ENCODE results near the gene UBE2V1. TPM values are rescaled to one million over a fixed set of nuclear protein-coding genes. Genes with fewer than 3 reads are reported as not detected.

Gene UBE2V1
- polyA plus RNA-seq, 2 of the 4 experiments (the other 2 are of a cell fraction): 129 to 141 TPM

GRCh38 chr20:50121858-50122271, 8.9 kb upstream of the UBE2V1 start:
- no peak for FAIRE-seq
- CTCF ChIA-PET: interaction anchor here (0.6 to 31.2 kb wide), 14 partner anchors 10 to 859 kb away, joined by 3 to 1085 read pairs (median 12); partner anchors contain the start of genes CEBPB, PEDS1 and UBE2V1
- ATAC-seq: peak; percentile 67 to 75; a peak in 5 of 6 replicates
- WGBS (ENCODE audit: missing lambda C conversion rate): 76% methylated on average over 4 of the region's 4 CpGs
- Histone ChIP-seq H3K9me3 (no peaks in the 10 kb centered on the region), H3K4me1 (peaks cover 12% of the 10 kb centered on the region), H3K4me3 (no peak overlapping the region), H3K27ac (peak overlapping the region in 1 of 2 experiments; percentile 45; a peak in 1 of 6 replicates), H3K4me2 (no peak overlapping the region)
- DNase-seq (ENCODE audit: low read depth in 1 of 2, low spot score in 1 of 2): peak; percentile 65 to 68
- TF ChIP-seq USF2 (IDR thresholded peaks at IDR 0.05) (peak; percentile 86), ELK1 (IDR thresholded peaks at IDR 0.05; ENCODE audit: low read depth, low read length) (no peak), ATOH8 (CRISPR knock-in tag; IDR thresholded peaks at IDR 0.05; ENCODE audit: low read depth) (no peak), POLR2AphosphoS2 (conservative IDR thresholded peaks at IDR 0.05; ENCODE audit: low read length) (peak; percentile 75; the same call in 1 of the 2 replicates)
- POLR2A ChIA-PET: interaction anchor here (0.8 to 2.2 kb wide), 3 partner anchors 23 to 44 kb away, joined by 3 to 9 read pairs (median 4); no protein-coding TSS in a partner anchor

GRCh38 chr20:50120935-50121693, 8.2 kb upstream of the UBE2V1 start:
- H3K4me3 ChIP-seq: no peak overlapping the region
- peak; percentile 36; the same call in 1 of the 2 replicates for TF ChIP-seq ESRRA (IDR thresholded peaks at IDR 0.05; ENCODE audit: borderline replicate concordance, low read length)
- TF ChIP-seq HMGXB4 (CRISPR knock-in tag; IDR thresholded peaks at IDR 0.05; ENCODE audit: borderline replicate concordance): no peak
- TF ChIP-seq HES2 (IDR thresholded peaks at IDR 0.05): no peak
- TF ChIP-seq CTCF (IDR thresholded peaks at IDR 0.05): peak; percentile 80
- TF ChIP-seq POLR2A (IDR thresholded peaks at IDR 0.05; ENCODE audit: low read length): no peak
- no peak for TF ChIP-seq HOXB13 (CRISPR knock-in tag; IDR thresholded peaks at IDR 0.05; ENCODE audit: low read depth)
- TF ChIP-seq HOXA7 (CRISPR knock-in tag; IDR thresholded peaks at IDR 0.05): no peak
- peak; percentile 96 to 99 for TF ChIP-seq RAD21 (conservative IDR thresholded peaks at IDR 0.05 in 1 of 2, IDR thresholded peaks at IDR 0.05 in 1 of 2)
- peak; percentile 98 for TF ChIP-seq SMC3 (IDR thresholded peaks at IDR 0.05)
- 0 out of 2 replicates have a peak, but pooled peaks have one; percentile 22 for TF ChIP-seq MAX (IDR thresholded peaks at IDR 0.05)
- TF ChIP-seq ZC3H11A (IDR thresholded peaks at IDR 0.05): no peak
- peak in 1 of 2 experiments; percentile 28; a peak in 1 of 5 replicates for TF ChIP-seq JUN (IDR thresholded peaks at IDR 0.05)
- TF ChIP-seq MAZ (IDR thresholded peaks at IDR 0.05; ENCODE audit: borderline replicate concordance, low read depth, low read length): peak; percentile 53; the same call in 1 of the 2 replicates
- TF ChIP-seq BHLHE40 (IDR thresholded peaks at IDR 0.05; ENCODE audit: low read depth, low read length): no peak
- ATAC-seq (peak; percentile 89 to 91), DNase-seq (ENCODE audit: low read depth in 1 of 2, low spot score in 1 of 2) (peak; percentile 79 to 82), FAIRE-seq (no peak)
- ChIA-PET CTCF (interaction anchor here (0.6 to 31.2 kb wide), 27 partner anchors 8 to 860 kb away, joined by 3 to 1085 read pairs (median 5); partner anchors contain the start of genes CEBPB, PEDS1 and UBE2V1), POLR2A (interaction anchor here (0.5 to 2.2 kb wide), 8 partner anchors 9 to 51 kb away, joined by 3 to 9 read pairs (median 5); partner anchors contain the start of gene PEDS1)
- H3K27ac ChIP-seq: peak overlapping the region in 1 of 2 experiments; percentile 45; a peak in 3 of 6 replicates
- peaks cover 11% of the 10 kb centered on the region for H3K4me1 ChIP-seq
- WGBS (ENCODE audit: missing lambda C conversion rate): 32% methylated on average over 9 of the region's 9 CpGs
- H3K4me2 ChIP-seq: peak overlapping the region; percentile 6; the same call in 1 of the 3 replicates
- no peaks in the 10 kb centered on the region for H3K9me3 ChIP-seq
